Upper lobe of left lung (tissue), 6 donors: ENCODE measurements around the gene DLGAP4. TPM values are rescaled to one million over a fixed set of nuclear protein-coding genes. Genes with fewer than 3 reads are reported as not detected.

Experiments used
- ATAC-seq, 2 donors: fragments of 200-7000 bp; cut with Tn5 transposase; one replicate each; pipeline ENCODE4 v1.9.1; 2022; ENCODE audit warnings: mild to moderate bottlenecking in 2 of 2, moderate library complexity in 2 of 2; ENCODE audit not compliant: low FRiP score in 2 of 2
- DNase-seq, 2 donors: peaks; one replicate each; pipeline ENCODE4 v3.0.0-alpha.2; 2019 to 2020
- H3K27ac ChIP-seq, 4 donors: fragments of 200-600 bp; sonication (generic); one replicate each; pipeline ENCODE4 v1.5.1; 2016 to 2019
- H3K27me3 ChIP-seq, 4 donors: fragments of 200-600 bp; sonication (generic); one replicate each; pipeline ENCODE4 v1.5.1; 2017 to 2019
- H3K36me3 ChIP-seq, 4 donors: fragments of 200-600 bp; sonication (generic); one replicate each; pipeline ENCODE4 v1.5.1; 2016 to 2019
- H3K4me1 ChIP-seq, 4 donors: fragments of 200-600 bp; sonication (generic); one replicate each; pipeline ENCODE4 v1.5.1; 2018 to 2019
- H3K4me3 ChIP-seq, 4 donors: fragments of 200-600 bp; sonication (generic); one replicate each; pipeline ENCODE4 v1.5.1; 2017 to 2019; ENCODE audit warnings: mild to moderate bottlenecking in 2 of 4, moderate library complexity in 1 of 4
- H3K9me3 ChIP-seq, 4 donors: fragments of 200-600 bp; sonication (generic); one replicate each; pipeline ENCODE4 v1.5.1; 2018 to 2019
- EP300 ChIP-seq, 4 donors: sonication (generic); formaldehyde crosslinking; IDR thresholded peaks; one replicate each; pipeline ENCODE4 v1.5.1; 2017; ENCODE audit warnings: antibody characterized with exemption in 4 of 4, control low read depth in 2 of 4
- POLR2A ChIP-seq, 4 donors: fragments of 450-650 bp; IDR thresholded peaks; one replicate each; pipeline ENCODE4 v1.5.1; 2016 to 2017; ENCODE audit warnings: antibody characterized with exemption in 4 of 4, mild to moderate bottlenecking in 2 of 4
- POLR2AphosphoS5 ChIP-seq, 2 donors: sonication (generic); formaldehyde crosslinking; IDR thresholded peaks; one replicate each; pipeline ENCODE4 v1.5.1; 2017; ENCODE audit warnings: antibody characterized with exemption in 2 of 2
- WGBS, 2 donors: methylation state at CpG; one replicate each; pipeline ENCODE4 v1.1.5; 2017 to 2018; 5-methylcytosine and 5-hydroxymethylcytosine counted together
- total RNA-seq, 6 donors: library from RNA; depleted of rRNA in 4 of 6; stranded (reverse); fragments of >200 nt in 4 of 6; gene quantifications; one replicate each; pipeline versions ENCODE4 v1.1.0 to v1.2.1, GENCODE V29; 2016 to 2021
- TF ChIP-seq, protein P1 (sequence below), 6 experiments: fragments of 450-650 bp in 4 of 6; fragments of 200-600 bp in 2 of 6; sonication (generic) in 2 of 6; IDR thresholded peaks; one replicate each; pipeline ENCODE4 v1.5.1; 2016 to 2019; ENCODE audit warnings: antibody characterized with exemption in 6 of 6
- donor health status: DM: no; HTN: no; CAD: no; lungs with moderate emphysema.
- donor health status: DM: no; HTN: yes; CAD: no; lungs with severe emphysema.

DLGAP4 gene
- total RNA-seq, 6 donors from 2014 or later = 31.5 to 92.0 (median 49.9) TPM

DNA sequence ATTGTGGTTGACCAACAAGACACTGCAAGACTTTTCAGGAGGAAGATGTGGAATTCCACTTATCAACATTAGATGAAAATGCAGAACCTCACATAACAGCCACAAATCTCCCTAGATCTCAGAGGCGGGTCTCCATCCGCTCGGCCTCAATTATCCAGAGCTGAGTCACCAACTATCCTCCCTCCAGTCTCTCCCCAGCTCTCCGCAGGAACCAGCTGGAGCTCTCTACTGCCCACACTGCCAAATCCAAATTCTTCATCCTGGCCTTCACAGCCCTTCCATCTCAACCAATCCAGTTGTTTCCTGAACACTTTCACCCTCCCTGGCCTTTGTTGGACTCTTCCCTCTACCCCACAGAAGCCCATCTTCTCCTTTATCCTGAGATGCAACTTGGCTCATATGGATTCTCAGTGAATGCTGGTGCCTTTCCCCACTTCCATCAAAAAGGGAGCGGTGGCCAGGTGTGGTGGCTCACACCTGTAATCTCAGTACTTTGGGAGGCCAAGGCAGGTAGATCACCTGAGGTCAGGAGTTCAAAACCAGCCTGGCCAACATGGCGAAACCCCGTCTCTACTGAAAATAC lies 263.8 kb downstream of the DLGAP4 start:
- H3K27me3 ChIP-seq = no peaks in the 10 kb centered on the region

DNA sequence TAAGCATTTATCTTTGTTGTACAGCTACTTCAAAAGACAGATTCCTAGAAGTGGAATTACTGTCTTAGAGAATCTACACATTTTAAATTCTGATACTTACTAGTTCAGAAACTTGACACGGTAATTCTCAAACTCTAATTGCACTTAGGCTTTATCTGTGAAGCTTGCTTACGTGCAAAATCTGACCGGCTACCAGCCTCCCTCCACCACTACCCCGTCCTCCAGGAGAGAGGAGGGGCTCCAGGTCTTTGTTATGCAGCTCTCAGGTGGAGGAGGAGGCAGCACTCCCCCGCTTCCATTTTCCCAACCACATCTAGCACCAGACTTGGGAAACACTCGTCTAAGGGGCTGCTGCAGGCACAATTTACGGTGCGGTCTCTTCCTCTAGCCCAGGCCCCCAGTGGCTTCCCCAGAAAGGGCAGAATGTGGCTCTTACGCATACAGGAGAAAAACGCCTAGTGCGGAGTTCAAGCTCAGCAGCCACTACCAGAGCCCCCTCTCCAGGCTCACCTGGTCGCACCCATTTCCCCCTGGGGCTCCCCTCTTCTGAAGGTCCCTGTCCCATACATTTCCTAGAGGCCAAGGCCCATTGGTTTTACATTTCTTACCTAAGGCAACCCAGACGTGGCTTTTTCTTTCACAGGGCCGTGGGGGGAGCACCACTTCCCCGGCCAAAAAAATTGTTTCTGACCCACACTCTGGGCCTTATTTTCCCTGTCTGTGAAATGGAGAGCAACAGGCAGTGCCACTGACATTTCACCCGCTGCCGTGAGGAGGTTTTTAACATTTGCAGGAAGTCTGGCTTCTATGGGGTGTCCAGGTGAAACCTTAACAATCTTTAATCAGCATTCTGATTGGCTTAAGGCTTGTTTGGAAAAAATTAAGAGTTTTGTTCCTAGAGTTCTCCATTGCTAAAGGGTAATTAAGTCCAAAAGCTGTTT lies 265.7 kb downstream of the DLGAP4 start:
- H3K9me3 ChIP-seq = no peaks in the 10 kb centered on the region
- 69 to 72% methylated on average over 17 of the region's 17 CpGs for WGBS, 2 donors
- no peaks in the 10 kb centered on the region for H3K36me3 ChIP-seq
- TF ChIP-seq EP300 (IDR thresholded peaks at IDR 0.05) = no peak
- TF ChIP-seq, protein P1, sequence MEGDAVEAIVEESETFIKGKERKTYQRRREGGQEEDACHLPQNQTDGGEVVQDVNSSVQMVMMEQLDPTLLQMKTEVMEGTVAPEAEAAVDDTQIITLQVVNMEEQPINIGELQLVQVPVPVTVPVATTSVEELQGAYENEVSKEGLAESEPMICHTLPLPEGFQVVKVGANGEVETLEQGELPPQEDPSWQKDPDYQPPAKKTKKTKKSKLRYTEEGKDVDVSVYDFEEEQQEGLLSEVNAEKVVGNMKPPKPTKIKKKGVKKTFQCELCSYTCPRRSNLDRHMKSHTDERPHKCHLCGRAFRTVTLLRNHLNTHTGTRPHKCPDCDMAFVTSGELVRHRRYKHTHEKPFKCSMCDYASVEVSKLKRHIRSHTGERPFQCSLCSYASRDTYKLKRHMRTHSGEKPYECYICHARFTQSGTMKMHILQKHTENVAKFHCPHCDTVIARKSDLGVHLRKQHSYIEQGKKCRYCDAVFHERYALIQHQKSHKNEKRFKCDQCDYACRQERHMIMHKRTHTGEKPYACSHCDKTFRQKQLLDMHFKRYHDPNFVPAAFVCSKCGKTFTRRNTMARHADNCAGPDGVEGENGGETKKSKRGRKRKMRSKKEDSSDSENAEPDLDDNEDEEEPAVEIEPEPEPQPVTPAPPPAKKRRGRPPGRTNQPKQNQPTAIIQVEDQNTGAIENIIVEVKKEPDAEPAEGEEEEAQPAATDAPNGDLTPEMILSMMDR (IDR thresholded peaks at IDR 0.05) = no peak
- peak overlapping the region in 1 of 4 donors; percentile 83 for H3K4me3 ChIP-seq
- no peaks in the 10 kb centered on the region for H3K27me3 ChIP-seq
- ATAC-seq (no peak), DNase-seq (no peak)
- peak overlapping the region; percentile 88 to 93 (median 90) for H3K27ac ChIP-seq
- H3K4me1 ChIP-seq = peaks cover 19 to 37% (median 23%) of the 10 kb centered on the region in 4 donors

More for the DNA sequence above, 263.8 kb downstream of the DLGAP4 start:
- no peak for DNase-seq
- no peak overlapping the region for H3K27ac ChIP-seq
- no peak overlapping the region for H3K4me3 ChIP-seq
- peaks cover 0 to 6% (median 2%) of the 10 kb centered on the region in 4 donors for H3K9me3 ChIP-seq
- TF ChIP-seq, protein P1 (IDR thresholded peaks at IDR 0.05) = no peak
- TF ChIP-seq POLR2AphosphoS5 (IDR thresholded peaks at IDR 0.05) (no peak), POLR2A (IDR thresholded peaks at IDR 0.05) (no peak), EP300 (IDR thresholded peaks at IDR 0.05) (no peak)
- no peak for ATAC-seq
- no peaks in the 10 kb centered on the region for H3K36me3 ChIP-seq
- WGBS, 2 donors = 88 to 90% methylated on average over 7 of the region's 7 CpGs
- peaks cover 6 to 19% (median 9%) of the 10 kb centered on the region in 4 donors for H3K4me1 ChIP-seq

DNA sequence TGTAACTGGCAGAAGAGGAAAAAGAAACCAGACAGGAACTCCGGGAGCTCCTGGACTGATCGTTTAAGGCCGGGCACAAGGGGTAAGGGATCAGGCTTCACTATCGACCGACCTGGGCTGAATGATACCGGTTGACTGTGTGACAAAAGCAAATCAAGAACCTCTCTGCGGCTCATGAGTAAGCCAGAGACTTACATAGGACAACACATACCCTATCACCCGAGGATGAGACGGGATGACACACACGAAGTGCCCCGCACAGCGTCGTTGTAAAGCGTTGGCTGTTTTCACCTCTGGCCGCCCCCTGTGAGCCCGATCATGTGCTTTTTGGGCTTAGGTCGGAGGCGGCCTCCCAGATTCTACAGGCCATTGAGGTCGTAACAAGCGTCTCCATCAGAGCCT lies 266.6 kb downstream of the DLGAP4 start:
- H3K4me1 ChIP-seq = peaks cover 19 to 37% (median 23%) of the 10 kb centered on the region in 4 donors
- peak overlapping the region in 3 of 4 donors; percentile 61 to 90 (median 83) for H3K4me3 ChIP-seq
- no peak for TF ChIP-seq POLR2A (IDR thresholded peaks at IDR 0.05)
- TF ChIP-seq, protein P1 (IDR thresholded peaks at IDR 0.05) = no peak
- no peak for TF ChIP-seq EP300 (IDR thresholded peaks at IDR 0.05)
- no peak for TF ChIP-seq POLR2AphosphoS5 (IDR thresholded peaks at IDR 0.05)
- peak in 1 of 2 donors; percentile 40 for DNase-seq
- 14 to 19% methylated on average over 15 to 17 of the region's 20 CpGs for WGBS, 2 donors
- ATAC-seq = peak; percentile 27 to 29
- H3K27me3 ChIP-seq = no peaks in the 10 kb centered on the region
- no peaks in the 10 kb centered on the region for H3K36me3 ChIP-seq
- no peaks in the 10 kb centered on the region for H3K9me3 ChIP-seq
- peak overlapping the region; percentile 88 to 93 (median 90) for H3K27ac ChIP-seq

DNA sequence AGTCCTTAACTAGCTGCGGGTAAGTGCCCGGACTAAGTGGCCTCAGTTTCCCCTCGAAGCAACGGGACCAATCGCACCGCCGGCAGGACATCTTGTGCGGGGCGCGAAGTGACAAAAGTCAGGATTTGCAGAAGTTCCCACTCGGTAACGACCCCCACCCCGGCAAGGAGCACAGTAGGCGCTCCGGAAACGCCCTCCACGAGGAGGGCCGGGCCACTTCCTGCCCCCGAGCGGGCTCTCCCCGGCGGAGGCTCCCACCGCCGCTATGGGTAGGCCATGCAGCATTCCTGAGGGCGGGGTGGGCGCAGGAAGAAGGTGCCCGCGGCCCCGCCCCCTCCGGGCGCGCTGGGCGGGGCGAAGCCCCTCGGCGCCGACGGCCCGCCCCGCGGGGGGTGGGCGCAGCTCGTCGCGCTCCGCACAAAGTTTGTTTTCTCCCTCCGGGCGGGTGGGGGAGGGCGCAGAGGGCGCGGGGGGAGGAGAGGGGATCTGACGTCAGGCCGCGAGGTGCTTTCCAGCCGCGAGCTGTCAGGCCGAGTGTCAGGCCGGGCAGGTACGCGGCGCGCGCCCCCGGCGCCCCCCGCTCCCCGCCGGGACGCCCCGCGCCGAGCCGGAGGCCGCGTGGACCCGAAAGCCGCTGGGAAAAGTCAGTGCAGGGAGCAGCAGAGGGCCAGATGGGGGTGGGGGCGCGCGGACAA lies 267.1 kb downstream of the DLGAP4 start, which contains the start of gene TGIF2:
Gene TGIF2 (plus strand): TSS at position 495 of the 695 bp plus-strand sequence. CDS start 5,178 bp downstream, outside the sequence.
- no peaks in the 10 kb centered on the region for H3K9me3 ChIP-seq
- TF ChIP-seq EP300 (IDR thresholded peaks at IDR 0.05) = no peak
- peak in 3 of 4 donors; percentile 44 to 75 (median 46) for TF ChIP-seq POLR2A (IDR thresholded peaks at IDR 0.05)
- TF ChIP-seq, protein P1 (IDR thresholded peaks at IDR 0.05) = no peak
- TF ChIP-seq POLR2AphosphoS5 (IDR thresholded peaks at IDR 0.05) = peak; percentile 28 to 62
- H3K4me1 ChIP-seq = peaks cover 19 to 37% (median 23%) of the 10 kb centered on the region in 4 donors
- no peaks in the 10 kb centered on the region for H3K27me3 ChIP-seq
- DNase-seq = peak; percentile 91 to 96
- peak; percentile 87 to 92 for ATAC-seq
- H3K36me3 ChIP-seq = no peaks in the 10 kb centered on the region
- WGBS, 2 donors = 0 to 2% methylated on average over 1 to 36 of the region's 80 CpGs
- H3K4me3 ChIP-seq = peak within 1 kb of the TSS; percentile 61 to 90 (median 80)
- peak within 1 kb of the TSS; percentile 88 to 93 (median 90) for H3K27ac ChIP-seq
